HepG2 (cell line): ENCODE measurements around the gene PET100. TPM values are rescaled to one million over a fixed set of nuclear protein-coding genes. Genes with fewer than 3 reads are reported as not detected.

Experiments
- CCDC6 ChIP-seq: sonication (generic); formaldehyde crosslinking; IDR thresholded peaks from 2 replicates; pipeline ENCODE4 v1.8.1; 2022; ENCODE audit warnings: mild to moderate bottlenecking, missing genetic modification reagents, moderate library complexity
- CREB1 ChIP-seq, 2 experiments: fragments of 450-650 bp in 1 of 2; IDR thresholded peaks; 2 replicates each; pipeline ENCODE4 v1.6.1; 2016 to 2017; ENCODE audit warnings: control low read depth in 1 of 2, mild to moderate bottlenecking in 1 of 2, missing compliant biosample characterization in 1 of 2, missing genetic modification characterization in 1 of 2
- EEA1 ChIP-seq: sonication (generic); formaldehyde crosslinking; IDR thresholded peaks from 2 replicates; pipeline ENCODE4 v1.5.1; 2020; ENCODE audit warnings: mild to moderate bottlenecking, missing genetic modification reagents, borderline replicate concordance
- GABPA ChIP-seq, 2 experiments: IDR thresholded peaks; 2 replicates each; pipeline ENCODE4 v1.6.1; 2011 to 2016; ENCODE audit warnings: low read depth in 2 of 2, low read length in 1 of 2, missing biosample characterization in 1 of 2, missing genetic modification characterization in 1 of 2
- HCFC1 ChIP-seq: fragments of 150-350 bp; IDR thresholded peaks from 2 replicates; pipeline ENCODE4 v1.6.1; 2014; ENCODE audit warnings: low read depth, low read length
- HNRNPLL ChIP-seq: fragments of 200-400 bp; formaldehyde crosslinking; IDR thresholded peaks from 2 replicates; pipeline ENCODE4 v1.6.1; 2017; ENCODE audit warnings: mild to moderate bottlenecking, low read depth, low read length; ENCODE audit not compliant: poor library complexity, severe bottlenecking
- KLF15 ChIP-seq: sonication (generic); formaldehyde crosslinking; IDR thresholded peaks from 2 replicates; pipeline ENCODE4 v1.8.1; 2023; ENCODE audit warnings: borderline replicate concordance, mild to moderate bottlenecking, inconsistent platforms, missing genetic modification reagents, mixed read lengths
- LCORL ChIP-seq, 2 experiments: fragments of 450-650 bp in 1 of 2; sonication (generic) in 1 of 2; formaldehyde crosslinking in 1 of 2; IDR thresholded peaks; 2 replicates each; pipeline versions ENCODE4 v1.5.0 to v1.6.1; 2017 to 2020; ENCODE audit warnings: antibody characterized with exemption in 1 of 2, missing genetic modification reagents in 1 of 2
- MXI1 ChIP-seq: IDR thresholded peaks from 3 replicates; pipeline ENCODE4 v1.6.1; 2012; ENCODE audit warnings: low read depth, low read length, inconsistent platforms, borderline replicate concordance
- NCOR1 ChIP-seq: fragments of 200-600 bp; sonication (generic); IDR thresholded peaks from 2 replicates; pipeline ENCODE4 v1.7.0; 2017; ENCODE audit warnings: antibody characterized with exemption, low read length, borderline replicate concordance
- RBFOX2 ChIP-seq: fragments of 200-400 bp; formaldehyde crosslinking; IDR thresholded peaks from 2 replicates; pipeline ENCODE4 v1.6.1; 2017; ENCODE audit warnings: low read depth, mild to moderate bottlenecking, low read length
- ZC3H4 ChIP-seq: sonication (generic); formaldehyde crosslinking; IDR thresholded peaks from 2 replicates; pipeline ENCODE4 v1.4.0; 2020; ENCODE audit warnings: missing genetic modification reagents, borderline replicate concordance
- ZFP36L2 ChIP-seq: sonication (generic); formaldehyde crosslinking; IDR thresholded peaks from 2 replicates; pipeline ENCODE4 v1.4.0; 2020; ENCODE audit warnings: missing genetic modification reagents
- ZFX ChIP-seq: sonication (generic); formaldehyde crosslinking; IDR thresholded peaks from 2 replicates; pipeline ENCODE4 v1.4.0; 2020; ENCODE audit warnings: mild to moderate bottlenecking, low read depth, missing genetic modification reagents, moderate library complexity
- ZNF329 ChIP-seq: sonication (generic); formaldehyde crosslinking; IDR thresholded peaks from 2 replicates; pipeline ENCODE4 v1.9.0; 2021; ENCODE audit warnings: low read depth, mild to moderate bottlenecking, missing genetic modification reagents
- ZNF446 ChIP-seq: sonication (generic); formaldehyde crosslinking; IDR thresholded peaks from 2 replicates; pipeline ENCODE4 v1.5.0; 2020; ENCODE audit warnings: mild to moderate bottlenecking, missing genetic modification reagents
- ZNF570 ChIP-seq: sonication (generic); formaldehyde crosslinking; IDR thresholded peaks from 2 replicates; pipeline ENCODE4 v1.4.0; 2020; ENCODE audit warnings: mild to moderate bottlenecking, missing genetic modification reagents, borderline replicate concordance
- ZNF619 ChIP-seq: sonication (generic); formaldehyde crosslinking; IDR thresholded peaks from 2 replicates; pipeline ENCODE4 v1.4.0; 2020; ENCODE audit warnings: mild to moderate bottlenecking, missing genetic modification reagents
- ZNF703 ChIP-seq: sonication (generic); formaldehyde crosslinking; IDR thresholded peaks from 2 replicates; pipeline ENCODE4 v1.5.1; 2020; ENCODE audit warnings: missing genetic modification reagents, mild to moderate bottlenecking, moderate library complexity, borderline replicate concordance
- ZNF878 ChIP-seq: sonication (generic); formaldehyde crosslinking; IDR thresholded peaks from 2 replicates; pipeline ENCODE4 v1.8.1; 2023; ENCODE audit warnings: mild to moderate bottlenecking, missing genetic modification reagents, moderate library complexity
- polyA plus RNA-seq, 8 experiments: library from polyadenylated mRNA; depleted of rRNA in 3 of 8; stranded (reverse) in 7 of 8; unstranded in 1 of 8; fragments of >200 nt; fragmentation: Illumina TruSeq in 4 of 8; extraction: Trizol in 4 of 8; gene quantifications; 2 replicates each; pipeline versions ENCODE4 v1.2.1 to v1.2.3, GENCODE V29; 2011 to 2016; ENCODE audit warnings: low read depth in 4 of 8, missing spikeins in 1 of 8, mixed read lengths in 1 of 8; ENCODE audit not compliant: insufficient read depth in 1 of 8
- total RNA-seq, 5 experiments: library from RNA; depleted of rRNA; stranded (reverse); fragments of >200 nt; fragmentation: Illumina TruSeq; extraction: Trizol; gene quantifications; 2 replicates each; pipeline ENCODE4 v1.2.3, GENCODE V29; 2016; ENCODE audit warnings: low read depth in 1 of 5
- TF ChIP-seq, protein P1 (sequence below): sonication (generic); formaldehyde crosslinking; IDR thresholded peaks from 2 replicates; pipeline ENCODE4 v1.4.0; 2020; ENCODE audit warnings: mild to moderate bottlenecking, missing genetic modification reagents
- TF ChIP-seq, protein P2 (sequence below): sonication (generic); formaldehyde crosslinking; IDR thresholded peaks from 2 replicates; pipeline ENCODE4 v1.5.0; 2020; ENCODE audit warnings: mild to moderate bottlenecking, missing genetic modification reagents

Gene PET100
- total and polyA plus RNA-seq, 2 of the 13 experiments (the other 11 are each of a cell fraction or from before 2014, with no cell fraction given) = 22.3 to 66.5 TPM

DNA sequence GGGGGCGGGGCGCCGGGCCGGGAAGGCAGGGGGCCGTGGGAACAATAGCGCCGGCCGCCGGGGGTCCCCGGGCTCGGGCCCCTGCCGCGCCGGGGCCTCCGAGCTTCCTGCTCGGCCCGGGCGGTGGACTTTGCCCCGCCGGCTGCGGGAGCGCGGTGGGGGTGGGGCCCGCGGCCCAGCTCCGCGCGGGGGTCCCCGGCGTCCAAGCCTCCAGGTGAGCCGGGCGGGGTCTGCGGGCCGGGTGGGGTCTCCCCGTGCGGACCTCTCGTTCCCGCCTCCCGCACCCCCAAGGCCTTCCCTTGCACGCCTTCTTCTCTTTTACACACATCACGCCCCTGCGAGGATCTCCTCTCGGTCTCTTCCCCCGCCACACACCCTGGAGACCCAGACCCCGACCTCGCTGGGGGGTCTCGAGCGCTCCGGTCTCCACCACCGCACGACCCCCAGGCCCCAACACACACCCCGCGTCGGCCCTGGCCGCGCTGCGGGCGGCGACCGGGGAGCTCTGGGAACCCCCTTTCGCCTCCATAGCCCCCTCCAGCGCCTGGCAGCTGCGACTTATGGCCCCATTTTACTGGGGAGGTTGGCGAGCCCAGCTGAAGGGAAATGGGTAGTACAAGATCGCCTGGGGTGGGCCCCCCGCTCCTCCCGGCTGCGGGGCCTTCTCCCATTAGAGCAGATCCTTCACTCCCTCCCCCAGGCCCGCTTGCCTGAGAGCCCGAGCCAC, 33.2 kb upstream of the PET100 start (continued):
- TF ChIP-seq GABPA (IDR thresholded peaks at IDR 0.05; ENCODE audit: low read depth, low read length) (peak; percentile 26; the same call in 1 of the 2 replicates), GABPA (CRISPR knock-in tag; IDR thresholded peaks at IDR 0.05; ENCODE audit: low read depth) (no peak), LCORL (IDR thresholded peaks at IDR 0.05) (no peak), LCORL (CRISPR knock-in tag; IDR thresholded peaks at IDR 0.05) (no peak), HNRNPLL (peak; percentile 34), ZNF570 (CRISPR knock-in tag) (no peak), KLF15 (CRISPR knock-in tag) (no peak), ZFP36L2 (CRISPR knock-in tag) (no peak), ZNF329 (no peak), ZNF619 (CRISPR knock-in tag) (0 out of 2 replicates have a peak, but pooled peaks have one; percentile 43), ZC3H4 (CRISPR knock-in tag) (no peak), MXI1 (0 out of 3 replicates have a peak, but pooled peaks have one; percentile 4), EEA1 (CRISPR knock-in tag) (no peak), ZNF878 (no peak), ZNF446 (CRISPR knock-in tag) (peak; percentile 62; the same call in 1 of the 2 replicates), ZFX (CRISPR knock-in tag) (peak; percentile 41), RBFOX2 (peak; percentile 71), CCDC6 (CRISPR knock-in tag) (no peak), NCOR1 (peak; percentile 31; the same call in 1 of the 2 replicates), HCFC1 (no peak), ZNF703 (no peak), CREB1 (IDR thresholded peaks at IDR 0.05) (no peak), CREB1 (CRISPR knock-in tag; IDR thresholded peaks at IDR 0.05) (no peak)
- TF ChIP-seq, protein P1, sequence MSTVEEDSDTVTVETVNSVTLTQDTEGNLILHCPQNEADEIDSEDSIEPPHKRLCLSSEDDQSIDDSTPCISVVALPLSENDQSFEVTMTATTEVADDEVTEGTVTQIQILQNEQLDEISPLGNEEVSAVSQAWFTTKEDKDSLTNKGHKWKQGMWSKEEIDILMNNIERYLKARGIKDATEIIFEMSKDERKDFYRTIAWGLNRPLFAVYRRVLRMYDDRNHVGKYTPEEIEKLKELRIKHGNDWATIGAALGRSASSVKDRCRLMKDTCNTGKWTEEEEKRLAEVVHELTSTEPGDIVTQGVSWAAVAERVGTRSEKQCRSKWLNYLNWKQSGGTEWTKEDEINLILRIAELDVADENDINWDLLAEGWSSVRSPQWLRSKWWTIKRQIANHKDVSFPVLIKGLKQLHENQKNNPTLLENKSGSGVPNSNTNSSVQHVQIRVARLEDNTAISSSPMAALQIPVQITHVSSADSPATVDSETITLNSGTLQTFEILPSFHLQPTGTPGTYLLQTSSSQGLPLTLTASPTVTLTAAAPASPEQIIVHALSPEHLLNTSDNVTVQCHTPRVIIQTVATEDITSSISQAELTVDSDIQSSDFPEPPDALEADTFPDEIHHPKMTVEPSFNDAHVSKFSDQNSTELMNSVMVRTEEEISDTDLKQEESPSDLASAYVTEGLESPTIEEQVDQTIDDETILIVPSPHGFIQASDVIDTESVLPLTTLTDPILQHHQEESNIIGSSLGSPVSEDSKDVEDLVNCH = no peak
- TF ChIP-seq, protein P2, sequence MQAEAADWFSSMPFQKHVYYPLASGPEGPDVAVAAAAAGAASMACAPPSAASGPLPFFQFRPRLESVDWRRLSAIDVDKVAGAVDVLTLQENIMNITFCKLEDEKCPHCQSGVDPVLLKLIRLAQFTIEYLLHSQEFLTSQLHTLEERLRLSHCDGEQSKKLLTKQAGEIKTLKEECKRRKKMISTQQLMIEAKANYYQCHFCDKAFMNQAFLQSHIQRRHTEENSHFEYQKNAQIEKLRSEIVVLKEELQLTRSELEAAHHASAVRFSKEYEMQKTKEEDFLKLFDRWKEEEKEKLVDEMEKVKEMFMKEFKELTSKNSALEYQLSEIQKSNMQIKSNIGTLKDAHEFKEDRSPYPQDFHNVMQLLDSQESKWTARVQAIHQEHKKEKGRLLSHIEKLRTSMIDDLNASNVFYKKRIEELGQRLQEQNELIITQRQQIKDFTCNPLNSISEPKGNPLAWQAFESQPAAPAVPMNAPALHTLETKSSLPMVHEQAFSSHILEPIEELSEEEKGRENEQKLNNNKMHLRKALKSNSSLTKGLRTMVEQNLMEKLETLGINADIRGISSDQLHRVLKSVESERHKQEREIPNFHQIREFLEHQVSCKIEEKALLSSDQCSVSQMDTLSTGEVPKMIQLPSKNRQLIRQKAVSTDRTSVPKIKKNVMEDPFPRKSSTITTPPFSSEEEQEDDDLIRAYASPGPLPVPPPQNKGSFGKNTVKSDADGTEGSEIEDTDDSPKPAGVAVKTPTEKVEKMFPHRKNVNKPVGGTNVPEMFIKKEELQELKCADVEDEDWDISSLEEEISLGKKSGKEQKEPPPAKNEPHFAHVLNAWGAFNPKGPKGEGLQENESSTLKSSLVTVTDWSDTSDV (CRISPR knock-in tag) = no peak
- TF ChIP-seq, all 625 proteins: peak for 40
